ENCODE data around the gene ST8SIA2.

DNA sequence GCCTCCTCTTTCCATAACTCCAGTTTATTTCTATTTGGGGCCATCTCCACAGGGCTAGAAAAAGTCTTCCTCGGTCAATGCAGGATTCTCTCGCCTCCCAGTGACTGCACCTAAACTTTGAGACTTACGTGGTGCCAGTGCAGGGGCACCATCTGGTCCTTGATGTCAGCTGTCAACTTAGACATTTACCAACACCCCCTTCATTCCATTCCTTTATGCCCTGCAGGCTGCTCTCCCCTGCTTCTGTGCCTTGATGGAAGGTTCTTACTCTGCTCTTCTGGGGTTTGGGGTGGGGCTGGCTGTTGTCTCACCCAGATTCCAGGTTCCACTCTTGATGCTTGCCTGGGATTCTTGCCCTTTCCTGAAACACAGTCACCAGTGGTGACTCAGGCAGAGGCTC, 101.8 kb downstream of the ST8SIA2 start:
- TF ChIP-seq EZH2 (IDR thresholded peaks at IDR 0.05; ENCODE audit: insufficient read depth, poor library complexity, severe bottlenecking) (no peak), EZH2phosphoT487 (IDR thresholded peaks at IDR 0.05; ENCODE audit: insufficient read depth, low read depth) (no peak)
